Measurements from ENCODE around the gene SDE2.
A peak's percentile ranks its signal among the peaks of the same experiment; 100 is the strongest.
"Not testable (repeated sequence)": the region's sequence is repeated elsewhere in the genome, so short reads cannot be mapped to it uniquely, and the experiment has no call there.

SDE2 gene

GRCh38 chr1:225972344-225973152, 26.6 kb downstream of the SDE2 start:
- H3K36me3 Mint-ChIP-seq = peaks cover 18% of the 10 kb centered on the region
- ATAC-seq (no peak), DNase-seq (ENCODE audit: low spot score in 2 of 2) (no peak)
- H3K9me3 Mint-ChIP-seq = no peaks in the 10 kb centered on the region
- peaks cover 10% of the 10 kb centered on the region for H3K4me1 Mint-ChIP-seq
- H3K27ac Mint-ChIP-seq = no peak overlapping the region
- no peak overlapping the region for H3K4me3 Mint-ChIP-seq

DNA sequence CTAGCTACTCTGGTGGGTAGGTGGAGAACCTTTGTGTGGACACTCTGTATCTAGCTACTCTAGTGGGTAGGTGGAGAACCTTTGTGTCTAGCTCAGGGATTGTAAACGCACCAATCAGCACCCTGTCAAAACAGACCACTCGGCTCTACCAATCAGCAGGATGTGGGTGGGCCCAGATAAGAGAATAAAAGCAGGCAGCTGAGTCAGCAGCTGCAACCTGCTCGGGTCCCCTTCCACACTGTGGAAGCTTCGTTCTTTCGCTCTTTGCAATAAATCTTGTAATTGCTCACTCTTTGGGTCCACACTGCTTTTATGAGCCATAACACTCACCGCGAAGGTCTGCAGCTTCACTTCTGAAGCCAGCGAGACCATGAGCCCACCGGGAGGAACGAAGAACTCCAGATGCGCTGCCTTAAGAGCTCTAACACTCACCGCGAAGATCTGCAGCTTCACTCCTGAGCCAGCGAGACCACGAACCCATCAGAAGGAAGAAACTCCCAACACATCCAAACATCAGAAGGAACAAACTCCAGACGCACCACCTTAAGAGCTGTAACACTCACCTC, 28.5 kb downstream of the SDE2 start:
- H3K9me3 Mint-ChIP-seq; H3K27ac Mint-ChIP-seq; ATAC-seq; DNase-seq (ENCODE audit: low spot score in 2 of 2); H3K36me3 Mint-ChIP-seq; H3K4me3 Mint-ChIP-seq; H3K4me1 Mint-ChIP-seq: not testable (repeated sequence)

- ATAC-seq; H3K4me3 Mint-ChIP-seq; H3K36me3 Mint-ChIP-seq; DNase-seq (ENCODE audit: low spot score in 2 of 2); H3K27ac Mint-ChIP-seq; H3K4me1 Mint-ChIP-seq; H3K9me3 Mint-ChIP-seq: not testable (repeated sequence)
These were observed 29.4 kb downstream of the SDE2 start for GRCh38 chr1:225969751-225970150.

- DNase-seq (ENCODE audit: low spot score in 2 of 2) = no peak
- no peak for ATAC-seq
- H3K27ac Mint-ChIP-seq = no peak overlapping the region
- peaks cover 5% of the 10 kb centered on the region for H3K4me1 Mint-ChIP-seq
- no peaks in the 10 kb centered on the region for H3K36me3 Mint-ChIP-seq
- H3K9me3 Mint-ChIP-seq = no peaks in the 10 kb centered on the region
- no peak overlapping the region for H3K4me3 Mint-ChIP-seq
These were observed 33.9 kb downstream of the SDE2 start for GRCh38 chr1:225965231-225965630.

GRCh38 chr1:225963735-225964530, 35.2 kb downstream of the SDE2 start:
- no peak for DNase-seq (ENCODE audit: low spot score in 2 of 2)
- no peak for ATAC-seq
- Mint-ChIP-seq H3K4me3 (no peak overlapping the region), H3K36me3 (no peaks in the 10 kb centered on the region), H3K4me1 (peaks cover 5% of the 10 kb centered on the region), H3K27ac (no peak overlapping the region), H3K9me3 (no peaks in the 10 kb centered on the region)

DNA sequence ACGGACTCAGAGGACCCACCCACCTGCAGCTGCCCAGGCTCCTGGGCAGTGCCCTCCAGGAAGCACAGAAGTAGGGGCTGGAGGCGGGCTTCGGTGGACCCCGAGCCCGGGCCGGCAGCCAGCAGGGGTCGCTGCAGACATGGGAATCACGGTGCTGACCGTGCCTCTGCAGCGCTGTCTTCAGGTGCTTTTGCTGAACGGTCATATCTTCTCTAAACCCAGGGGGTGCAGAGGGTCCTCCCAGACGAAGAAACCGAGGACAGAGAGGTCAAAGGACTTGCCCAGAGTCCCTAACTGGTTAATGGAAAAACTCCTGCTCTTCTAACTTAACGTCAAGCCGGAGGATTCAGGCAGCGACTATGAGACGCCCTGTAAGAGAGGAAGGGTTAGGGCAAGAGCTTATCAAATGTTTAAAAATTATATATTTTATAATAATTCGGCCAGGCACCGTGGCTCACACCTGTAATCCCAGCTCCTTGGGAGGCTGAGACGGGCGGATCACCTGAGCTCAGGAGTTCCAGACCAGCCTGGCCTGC, 36.6 kb downstream of the SDE2 start:
- no peak overlapping the region for H3K27ac Mint-ChIP-seq
- no peak overlapping the region for H3K4me3 Mint-ChIP-seq
- peak; percentile 86 for ATAC-seq
- H3K4me1 Mint-ChIP-seq = peaks cover 5% of the 10 kb centered on the region
- DNase-seq (ENCODE audit: low spot score in 2 of 2) = peak; percentile 72 to 89
- H3K36me3 Mint-ChIP-seq = no peaks in the 10 kb centered on the region
- no peaks in the 10 kb centered on the region for H3K9me3 Mint-ChIP-seq

DNA sequence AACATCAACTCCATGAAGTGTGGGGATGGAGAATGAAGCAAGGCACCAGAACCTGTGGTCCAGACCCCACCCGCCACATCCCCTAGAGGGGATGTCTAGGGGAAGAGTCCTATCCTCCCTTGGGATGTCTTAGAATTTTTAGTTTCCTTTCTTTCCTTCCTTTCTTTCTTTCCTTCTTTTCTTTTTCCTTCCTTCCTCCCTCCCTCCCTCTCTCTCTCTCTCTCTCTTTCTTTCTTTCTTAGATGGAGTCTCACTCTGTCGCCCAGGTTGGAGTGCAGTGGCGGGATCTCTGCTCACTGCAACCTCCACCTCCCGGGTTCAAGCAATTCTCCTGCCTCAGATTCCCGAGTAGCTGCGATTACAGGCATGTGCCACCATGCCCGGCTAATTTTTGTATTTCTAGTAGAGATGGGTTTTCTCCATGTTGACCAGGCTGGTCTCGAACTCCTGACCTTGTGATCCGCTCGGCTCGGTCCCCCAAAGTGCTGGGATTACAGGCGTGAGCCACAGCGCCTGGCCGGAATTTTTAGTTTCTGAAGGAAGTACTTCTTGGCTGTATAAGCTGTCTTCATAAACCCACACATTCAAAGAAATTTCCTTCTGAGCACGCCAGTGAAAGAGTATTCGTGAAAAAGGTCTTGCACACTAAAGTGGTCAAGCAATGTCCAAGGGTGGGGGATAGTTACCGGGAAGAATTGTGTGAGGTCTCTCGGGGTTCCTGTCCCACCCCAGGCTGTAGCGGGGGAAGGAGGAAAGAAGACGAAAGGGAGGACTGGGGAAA, 37.3 kb downstream of the SDE2 start:
- no peaks in the 10 kb centered on the region for H3K9me3 Mint-ChIP-seq
- peaks cover 5% of the 10 kb centered on the region for H3K4me1 Mint-ChIP-seq
- no peak overlapping the region for H3K27ac Mint-ChIP-seq
- ATAC-seq (no peak), DNase-seq (ENCODE audit: low spot score in 2 of 2) (no peak)
- H3K36me3 Mint-ChIP-seq = no peaks in the 10 kb centered on the region
- no peak overlapping the region for H3K4me3 Mint-ChIP-seq

GRCh38 chr1:225958041-225958440, 41.1 kb downstream of the SDE2 start:
- DNase-seq (ENCODE audit: low spot score in 2 of 2) (no peak), ATAC-seq (no peak)
- peaks cover 5% of the 10 kb centered on the region for H3K4me1 Mint-ChIP-seq
- H3K36me3 Mint-ChIP-seq = no peaks in the 10 kb centered on the region
- H3K9me3 Mint-ChIP-seq = no peaks in the 10 kb centered on the region
- no peak overlapping the region for H3K27ac Mint-ChIP-seq
- H3K4me3 Mint-ChIP-seq = no peak overlapping the region

DNA sequence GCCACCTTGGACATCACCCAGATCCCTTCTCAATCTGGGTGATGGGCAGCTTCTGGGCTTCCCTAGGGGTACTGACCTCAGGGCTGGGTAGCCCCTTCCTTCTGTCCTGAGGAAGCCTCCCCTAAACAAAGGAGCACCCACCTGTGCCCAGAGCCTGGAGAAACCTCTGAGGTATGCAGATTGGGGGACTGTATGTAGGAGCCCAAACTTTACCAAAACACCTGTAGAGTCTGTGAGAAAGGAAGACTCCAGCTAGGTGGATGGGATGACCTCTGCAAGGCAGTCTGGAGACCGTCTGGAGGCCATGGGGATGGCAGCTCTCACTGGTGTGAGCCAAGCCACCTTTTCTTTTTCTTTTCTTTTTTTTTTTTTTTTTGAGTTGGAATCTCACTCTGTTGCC, 44.4 kb downstream of the SDE2 start:
- no peak overlapping the region for H3K27ac Mint-ChIP-seq
- no peaks in the 10 kb centered on the region for H3K4me1 Mint-ChIP-seq
- DNase-seq (ENCODE audit: low spot score in 2 of 2) = no peak
- H3K36me3 Mint-ChIP-seq = no peaks in the 10 kb centered on the region
- no peak overlapping the region for H3K4me3 Mint-ChIP-seq
- no peaks in the 10 kb centered on the region for H3K9me3 Mint-ChIP-seq
- no peak for ATAC-seq

- H3K4me1 Mint-ChIP-seq = no peaks in the 10 kb centered on the region
- H3K27ac Mint-ChIP-seq = no peak overlapping the region
- no peaks in the 10 kb centered on the region for H3K36me3 Mint-ChIP-seq
- H3K9me3 Mint-ChIP-seq = no peaks in the 10 kb centered on the region
- DNase-seq (ENCODE audit: low spot score in 2 of 2) = no peak
- no peak overlapping the region for H3K4me3 Mint-ChIP-seq
- ATAC-seq = no peak
These were observed 45.8 kb downstream of the SDE2 start for GRCh38 chr1:225953315-225953714.

GRCh38 chr1:225950905-225951497, 48.1 kb downstream of the SDE2 start:
- Mint-ChIP-seq H3K27ac (no peak overlapping the region), H3K4me3 (no peak overlapping the region), H3K36me3 (no peaks in the 10 kb centered on the region), H3K9me3 (no peaks in the 10 kb centered on the region), H3K4me1 (no peaks in the 10 kb centered on the region)
- DNase-seq (ENCODE audit: low spot score in 2 of 2) (no peak), ATAC-seq (no peak)

- H3K4me1 Mint-ChIP-seq = peaks cover 10% of the 10 kb centered on the region
These were observed 50.1 kb downstream of the SDE2 start for GRCh38 chr1:225949041-225949440.

GRCh38 chr1:225946803-225947202, 52.3 kb downstream of the SDE2 start:
- Mint-ChIP-seq H3K4me3 (no peak overlapping the region), H3K9me3 (no peaks in the 10 kb centered on the region), H3K36me3 (no peaks in the 10 kb centered on the region), H3K4me1 (peaks cover 10% of the 10 kb centered on the region), H3K27ac (no peak overlapping the region)
- DNase-seq (ENCODE audit: low spot score in 2 of 2) (no peak), ATAC-seq (no peak)

More at GRCh38 chr1:225949041-225949440, 50.1 kb downstream of the SDE2 start:
- H3K27ac Mint-ChIP-seq = no peak overlapping the region
- H3K4me3 Mint-ChIP-seq = no peak overlapping the region
- ATAC-seq (no peak), DNase-seq (ENCODE audit: low spot score in 2 of 2) (no peak)
- no peaks in the 10 kb centered on the region for H3K36me3 Mint-ChIP-seq
- no peaks in the 10 kb centered on the region for H3K9me3 Mint-ChIP-seq

DNA sequence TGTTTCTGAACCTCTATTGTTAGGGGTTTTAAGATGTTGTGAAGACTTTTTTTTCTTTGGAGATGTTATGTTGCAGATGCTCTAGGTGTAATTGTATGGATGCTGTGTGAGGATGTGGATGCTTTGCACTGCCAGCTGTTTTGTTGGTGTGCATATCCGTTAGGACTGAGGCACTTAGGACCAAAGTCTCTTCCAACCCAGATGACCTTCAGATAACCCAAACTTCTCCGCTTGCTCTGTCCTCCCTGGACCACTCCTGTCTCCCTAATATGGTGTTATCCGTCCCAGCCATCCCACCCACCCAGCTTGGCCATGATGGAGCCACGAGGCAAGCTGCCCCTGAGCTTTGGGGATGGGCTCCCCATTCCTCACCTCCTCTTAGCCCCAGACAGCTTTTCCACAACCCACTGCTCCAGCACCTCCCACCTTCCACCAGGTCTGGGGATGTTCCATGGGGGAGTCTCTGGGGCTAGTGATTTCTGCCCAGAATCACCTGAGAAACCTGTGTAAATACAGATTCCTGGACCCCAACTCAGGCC, 53.0 kb downstream of the SDE2 start:
- Mint-ChIP-seq H3K4me1 (peaks cover 10% of the 10 kb centered on the region), H3K27ac (no peak overlapping the region), H3K9me3 (no peaks in the 10 kb centered on the region), H3K36me3 (no peaks in the 10 kb centered on the region), H3K4me3 (no peak overlapping the region)
- ATAC-seq (no peak), DNase-seq (ENCODE audit: low spot score in 2 of 2) (no peak)
